ENCODE data around the gene GLIS1. TPM values are rescaled to one million over a fixed set of nuclear protein-coding genes. Genes with fewer than 3 reads are reported as not detected.

GLIS1 gene
- total and polyA plus RNA-seq, 3 experiments from 2014 or later: 0.18 TPM; not detected in 2

DNA sequence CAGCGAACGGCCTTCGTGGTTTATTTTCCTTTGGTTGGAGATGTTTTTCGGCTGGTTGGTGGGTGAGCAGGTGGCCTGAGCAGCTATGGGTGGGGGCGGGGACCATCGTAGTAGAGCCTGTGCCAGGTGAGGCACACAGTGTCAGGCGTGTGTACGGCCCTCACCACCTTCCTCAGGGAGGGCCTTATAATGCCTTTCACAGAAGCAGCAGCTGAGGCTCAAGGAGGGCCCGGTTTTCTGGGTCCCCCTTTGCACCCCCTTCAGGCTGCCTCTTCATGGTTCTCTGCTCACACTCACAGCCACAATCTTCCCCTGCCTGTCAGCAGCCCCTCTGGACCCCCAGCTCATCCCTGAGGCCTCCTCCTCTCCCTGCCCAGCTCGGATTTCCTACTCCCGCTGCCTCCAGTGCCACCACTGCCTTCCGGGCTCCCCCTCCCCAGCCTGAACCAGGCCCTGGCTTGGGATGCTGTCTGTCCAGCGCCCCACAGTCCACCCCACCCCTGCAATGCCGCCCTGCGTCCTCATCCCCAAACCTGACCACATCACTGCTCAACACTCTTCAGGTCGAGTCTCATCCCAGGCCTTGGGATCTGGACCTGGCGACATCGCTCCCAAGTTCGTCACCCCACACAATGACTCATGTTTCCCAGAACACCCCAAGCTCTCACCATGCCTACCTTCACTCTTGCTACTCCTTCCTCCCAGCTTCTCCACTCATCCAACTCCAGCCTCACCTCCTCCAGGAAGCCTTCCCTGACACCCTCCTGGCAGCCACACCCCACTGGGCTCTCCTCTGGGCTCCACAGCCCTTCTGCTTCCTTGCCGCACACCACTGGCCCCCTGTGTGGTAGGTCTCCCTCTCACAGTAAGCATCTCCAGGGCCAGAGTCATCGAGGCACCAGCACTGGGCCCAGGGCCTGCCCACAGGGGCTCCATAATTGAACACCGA lies 225.9 kb downstream of the GLIS1 start:
- Histone ChIP-seq H3K27ac (ENCODE audit: low read depth, low read length) (no peak overlapping the region), H3K4me1 (ENCODE audit: insufficient read depth, low read length) (no peaks in the 10 kb centered on the region), H3K36me3 (ENCODE audit: insufficient read depth, low read length) (no peaks in the 10 kb centered on the region), H3K9me3 (ENCODE audit: low read length) (no peaks in the 10 kb centered on the region), H3K27me3 (ENCODE audit: insufficient read depth, low read length, poor library complexity, severe bottlenecking) (no peaks in the 10 kb centered on the region), H3K4me3 (ENCODE audit: low read length) (no peak overlapping the region)
- peak overlapping the region in 1 of 8 donors; percentile 88 for H3K27ac Mint-ChIP-seq
- CTCF ChIA-PET: no interaction called here
- H3K4me3 Mint-ChIP-seq: no peak overlapping the region
- POLR2A ChIA-PET: interaction anchor here (0.6 kb wide), 1 partner anchor 138 kb away, joined by 3 read pairs; no protein-coding TSS in a partner anchor
- H3K27me3 Mint-ChIP-seq: no peaks in the 10 kb centered on the region
- H3K4me1 Mint-ChIP-seq: no peaks in the 10 kb centered on the region
- no peaks in the 10 kb centered on the region for H3K9me3 Mint-ChIP-seq
- no peaks in the 10 kb centered on the region for H3K36me3 Mint-ChIP-seq
- no peak for DNase-seq

DNA sequence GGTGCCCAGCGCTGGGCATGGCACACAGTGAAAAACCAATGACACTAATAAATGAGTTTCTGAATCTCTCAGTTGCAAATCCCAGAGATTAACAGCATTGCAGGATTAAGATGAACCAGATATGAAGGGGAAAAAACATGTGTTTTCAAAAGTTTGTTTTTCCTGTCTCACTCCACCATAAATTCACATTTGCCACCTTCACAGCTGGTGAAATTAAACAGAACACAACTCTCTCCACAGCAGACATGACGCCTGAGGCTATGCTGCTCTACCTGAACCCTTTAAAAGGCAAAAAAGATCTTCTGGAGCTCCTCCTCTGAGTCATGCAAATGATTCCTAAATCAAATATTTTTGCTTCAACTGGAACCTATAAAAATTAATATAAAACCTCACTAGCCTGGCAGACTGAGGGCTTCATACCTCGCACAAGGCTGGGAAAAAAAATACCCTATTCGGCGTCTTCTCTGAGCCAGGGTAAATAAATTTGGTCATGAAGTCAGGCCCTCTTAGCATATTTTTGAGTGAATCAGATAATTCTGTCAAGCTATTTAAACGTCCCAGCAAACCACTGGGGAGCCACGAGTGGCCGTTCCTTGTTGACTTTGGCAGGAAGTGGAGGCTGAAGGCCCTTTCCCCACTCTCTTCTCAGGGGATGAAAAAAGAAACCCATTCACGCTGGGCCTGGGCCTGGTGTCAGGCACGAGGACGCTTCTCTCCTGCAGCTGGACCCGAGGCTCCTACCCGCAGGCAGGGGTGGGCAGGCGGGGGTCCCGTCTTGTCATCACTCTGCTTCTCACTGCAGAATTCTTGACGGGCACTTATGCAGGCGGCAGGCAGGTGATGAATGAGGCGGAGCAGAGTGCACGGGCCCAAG lies 226.8 kb downstream of the GLIS1 start:
- Mint-ChIP-seq H3K9me3 (no peaks in the 10 kb centered on the region), H3K27me3 (no peaks in the 10 kb centered on the region), H3K27ac (peak overlapping the region in 1 of 8 donors; percentile 88), H3K4me1 (no peaks in the 10 kb centered on the region), H3K4me3 (no peak overlapping the region), H3K36me3 (no peaks in the 10 kb centered on the region)
- ChIA-PET POLR2A (no interaction called here), CTCF (no interaction called here)
- no peaks in the 10 kb centered on the region for H3K9me3 ChIP-seq (ENCODE audit: low read length)
- no peak overlapping the region for H3K27ac ChIP-seq (ENCODE audit: low read depth, low read length)
- no peaks in the 10 kb centered on the region for H3K27me3 ChIP-seq (ENCODE audit: insufficient read depth, low read length, poor library complexity, severe bottlenecking)
- no peak for DNase-seq
- no peak overlapping the region for H3K4me3 ChIP-seq (ENCODE audit: low read length)
- no peaks in the 10 kb centered on the region for H3K36me3 ChIP-seq (ENCODE audit: insufficient read depth, low read length)
- H3K4me1 ChIP-seq (ENCODE audit: insufficient read depth, low read length): no peaks in the 10 kb centered on the region

DNA sequence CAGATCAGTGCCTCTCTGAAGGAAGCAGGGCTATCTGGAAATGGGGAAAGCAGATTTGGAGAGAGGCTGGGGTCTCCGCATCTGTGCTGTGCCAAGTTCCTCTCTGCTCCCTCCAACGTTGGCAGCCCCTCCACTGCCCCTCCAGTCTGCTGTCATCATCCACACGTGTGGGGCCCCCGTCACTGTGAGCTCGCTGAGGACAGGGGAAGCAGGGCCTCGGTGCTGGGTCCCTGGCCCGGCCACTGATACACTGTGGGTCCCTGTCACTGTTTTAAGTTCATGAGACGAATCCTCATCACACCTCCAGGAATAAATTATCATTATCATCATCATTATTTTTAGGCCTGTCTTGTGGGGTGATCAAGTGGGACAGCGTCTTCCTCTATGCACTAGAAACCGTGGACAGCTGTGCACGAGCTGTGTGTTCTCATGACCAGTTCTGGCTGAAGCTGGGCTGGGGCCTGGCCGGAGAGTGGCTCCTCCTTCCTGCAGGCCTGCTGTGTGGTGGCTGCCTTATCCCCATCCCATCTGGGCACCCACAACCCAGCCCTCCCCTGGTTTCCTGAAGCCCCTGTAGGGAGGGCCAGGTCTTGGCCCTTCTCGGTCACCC lies 227.5 kb downstream of the GLIS1 start:
- Histone ChIP-seq H3K9me3 (ENCODE audit: low read length) (no peaks in the 10 kb centered on the region), H3K4me1 (ENCODE audit: insufficient read depth, low read length) (no peaks in the 10 kb centered on the region), H3K36me3 (ENCODE audit: insufficient read depth, low read length) (no peaks in the 10 kb centered on the region), H3K4me3 (ENCODE audit: low read length) (no peak overlapping the region), H3K27ac (ENCODE audit: low read depth, low read length) (no peak overlapping the region), H3K27me3 (ENCODE audit: insufficient read depth, low read length, poor library complexity, severe bottlenecking) (no peaks in the 10 kb centered on the region)
- no peak overlapping the region for H3K27ac Mint-ChIP-seq
- H3K9me3 Mint-ChIP-seq: no peaks in the 10 kb centered on the region
- H3K36me3 Mint-ChIP-seq: no peaks in the 10 kb centered on the region
- H3K4me1 Mint-ChIP-seq: no peaks in the 10 kb centered on the region
- DNase-seq: no peak
- H3K4me3 Mint-ChIP-seq: no peak overlapping the region
- H3K27me3 Mint-ChIP-seq: no peaks in the 10 kb centered on the region
- POLR2A ChIA-PET: interaction anchor here (0.7 kb wide), 1 partner anchor 31 kb away, joined by 3 read pairs; no protein-coding TSS in a partner anchor
- CTCF ChIA-PET: no interaction called here

DNA sequence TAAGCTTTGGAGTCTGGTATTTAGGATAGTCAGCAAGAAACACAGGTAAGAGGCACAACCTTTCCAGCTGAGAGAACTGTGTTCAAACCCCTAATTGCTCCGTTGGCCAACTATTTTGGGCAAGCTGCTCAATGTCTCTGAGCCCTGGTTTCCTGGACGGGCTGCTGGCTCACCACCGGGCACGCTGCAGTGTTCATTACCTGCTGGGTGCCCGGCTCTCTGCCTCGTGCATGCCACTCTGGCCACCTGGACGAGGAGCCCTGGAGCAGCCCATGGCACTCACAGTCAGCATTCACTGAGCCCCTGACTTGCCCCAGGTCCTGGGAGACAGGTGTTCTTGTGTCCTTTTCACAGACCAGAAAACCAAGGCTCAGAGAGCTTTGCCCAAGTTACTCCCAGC lies 228.7 kb downstream of the GLIS1 start:
- Histone ChIP-seq H3K27me3 (ENCODE audit: insufficient read depth, low read length, poor library complexity, severe bottlenecking) (no peaks in the 10 kb centered on the region), H3K4me3 (ENCODE audit: low read length) (no peak overlapping the region), H3K27ac (ENCODE audit: low read depth, low read length) (no peak overlapping the region), H3K4me1 (ENCODE audit: insufficient read depth, low read length) (no peaks in the 10 kb centered on the region), H3K36me3 (ENCODE audit: insufficient read depth, low read length) (no peaks in the 10 kb centered on the region), H3K9me3 (ENCODE audit: low read length) (no peaks in the 10 kb centered on the region)
- no peaks in the 10 kb centered on the region for H3K9me3 Mint-ChIP-seq
- H3K27ac Mint-ChIP-seq: no peak overlapping the region
- no peaks in the 10 kb centered on the region for H3K27me3 Mint-ChIP-seq
- H3K4me3 Mint-ChIP-seq: no peak overlapping the region
- no peaks in the 10 kb centered on the region for H3K4me1 Mint-ChIP-seq
- no peaks in the 10 kb centered on the region for H3K36me3 Mint-ChIP-seq
- ChIA-PET CTCF (interaction anchor here (1.0 kb wide), 1 partner anchor 25 kb away, joined by 4 read pairs; no protein-coding TSS in a partner anchor), POLR2A (no interaction called here)
- no peak for DNase-seq

DNA sequence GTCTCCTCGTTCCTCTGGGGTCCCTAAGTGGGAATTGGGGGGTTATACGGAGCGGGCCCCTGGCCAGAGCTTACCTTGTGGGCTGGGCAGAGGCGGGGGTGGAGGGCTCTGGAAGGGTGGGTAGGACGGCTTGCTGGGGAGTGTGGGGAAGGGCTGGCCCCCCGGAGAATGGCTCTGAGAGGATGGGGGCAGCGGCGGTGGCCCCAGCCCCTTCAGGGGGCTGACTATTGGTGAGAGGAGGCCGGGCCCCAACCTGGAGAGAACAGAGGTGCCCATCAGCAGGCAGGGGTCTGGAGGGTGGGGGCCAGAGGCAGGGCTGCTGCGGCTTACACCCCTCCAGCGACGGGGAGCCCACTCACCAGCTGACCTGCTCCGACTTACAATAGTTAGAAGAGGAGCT lies 229.2 kb downstream of the GLIS1 start:
- Mint-ChIP-seq H3K36me3 (no peaks in the 10 kb centered on the region), H3K27me3 (no peaks in the 10 kb centered on the region), H3K4me1 (no peaks in the 10 kb centered on the region), H3K4me3 (no peak overlapping the region), H3K27ac (no peak overlapping the region), H3K9me3 (no peaks in the 10 kb centered on the region)
- no peak for DNase-seq
- Histone ChIP-seq H3K27me3 (ENCODE audit: insufficient read depth, low read length, poor library complexity, severe bottlenecking) (no peaks in the 10 kb centered on the region), H3K9me3 (ENCODE audit: low read length) (no peaks in the 10 kb centered on the region), H3K27ac (ENCODE audit: low read depth, low read length) (no peak overlapping the region), H3K4me1 (ENCODE audit: insufficient read depth, low read length) (no peaks in the 10 kb centered on the region), H3K36me3 (ENCODE audit: insufficient read depth, low read length) (no peaks in the 10 kb centered on the region), H3K4me3 (ENCODE audit: low read length) (no peak overlapping the region)
- CTCF ChIA-PET: interaction anchor here (1.0 kb wide), 1 partner anchor 24 kb away, joined by 4 read pairs; no protein-coding TSS in a partner anchor
- POLR2A ChIA-PET: no interaction called here

DNA sequence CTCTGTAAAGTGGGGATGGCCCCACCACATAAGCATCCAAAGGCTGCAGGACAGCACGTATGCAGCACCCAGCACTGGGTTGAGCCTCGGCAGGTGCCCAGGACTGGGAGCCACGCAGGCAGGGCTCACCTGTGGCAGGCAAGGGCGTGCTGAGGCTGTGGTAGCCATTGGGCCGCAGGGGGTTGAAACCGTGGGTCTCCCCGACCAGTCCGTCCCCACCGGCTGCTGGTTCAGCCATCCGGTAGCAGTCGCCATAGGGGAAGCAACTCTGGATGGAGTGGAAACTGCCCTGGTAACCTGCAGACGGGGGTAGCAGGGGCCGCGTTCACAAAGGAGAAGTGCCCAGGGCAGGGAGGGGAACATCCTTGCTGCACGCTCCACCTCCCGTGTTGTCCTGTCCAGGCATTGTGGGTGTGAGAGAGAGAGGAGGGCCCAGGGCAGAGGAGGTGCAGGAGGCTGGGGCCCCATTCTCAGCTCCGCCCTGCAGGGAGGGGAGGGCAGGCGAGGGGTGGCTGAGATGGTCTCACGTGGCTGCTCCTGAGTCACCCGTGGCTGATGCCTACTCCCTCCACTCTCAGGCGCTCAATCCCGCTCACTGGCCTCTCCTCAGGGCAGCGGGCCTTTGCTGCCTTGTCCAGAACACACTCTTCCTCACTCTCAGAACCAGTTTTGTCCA lies 229.8 kb downstream of the GLIS1 start:
- ChIA-PET CTCF (interaction anchor here (1.0 kb wide), 1 partner anchor 23 kb away, joined by 4 read pairs; no protein-coding TSS in a partner anchor), POLR2A (no interaction called here)
- no peak overlapping the region for H3K27ac Mint-ChIP-seq
- no peaks in the 10 kb centered on the region for H3K4me1 Mint-ChIP-seq
- Histone ChIP-seq H3K4me3 (ENCODE audit: low read length) (no peak overlapping the region), H3K4me1 (ENCODE audit: insufficient read depth, low read length) (no peaks in the 10 kb centered on the region), H3K27me3 (ENCODE audit: insufficient read depth, low read length, poor library complexity, severe bottlenecking) (no peaks in the 10 kb centered on the region), H3K27ac (ENCODE audit: low read depth, low read length) (no peak overlapping the region), H3K36me3 (ENCODE audit: insufficient read depth, low read length) (no peaks in the 10 kb centered on the region), H3K9me3 (ENCODE audit: low read length) (no peaks in the 10 kb centered on the region)
- H3K36me3 Mint-ChIP-seq: no peaks in the 10 kb centered on the region
- peak overlapping the region in 1 of 7 donors; percentile 54 for H3K4me3 Mint-ChIP-seq
- no peaks in the 10 kb centered on the region for H3K9me3 Mint-ChIP-seq
- DNase-seq: no peak
- peaks cover 0 to 2% of the 10 kb centered on the region in 2 donors for H3K27me3 Mint-ChIP-seq

DNA sequence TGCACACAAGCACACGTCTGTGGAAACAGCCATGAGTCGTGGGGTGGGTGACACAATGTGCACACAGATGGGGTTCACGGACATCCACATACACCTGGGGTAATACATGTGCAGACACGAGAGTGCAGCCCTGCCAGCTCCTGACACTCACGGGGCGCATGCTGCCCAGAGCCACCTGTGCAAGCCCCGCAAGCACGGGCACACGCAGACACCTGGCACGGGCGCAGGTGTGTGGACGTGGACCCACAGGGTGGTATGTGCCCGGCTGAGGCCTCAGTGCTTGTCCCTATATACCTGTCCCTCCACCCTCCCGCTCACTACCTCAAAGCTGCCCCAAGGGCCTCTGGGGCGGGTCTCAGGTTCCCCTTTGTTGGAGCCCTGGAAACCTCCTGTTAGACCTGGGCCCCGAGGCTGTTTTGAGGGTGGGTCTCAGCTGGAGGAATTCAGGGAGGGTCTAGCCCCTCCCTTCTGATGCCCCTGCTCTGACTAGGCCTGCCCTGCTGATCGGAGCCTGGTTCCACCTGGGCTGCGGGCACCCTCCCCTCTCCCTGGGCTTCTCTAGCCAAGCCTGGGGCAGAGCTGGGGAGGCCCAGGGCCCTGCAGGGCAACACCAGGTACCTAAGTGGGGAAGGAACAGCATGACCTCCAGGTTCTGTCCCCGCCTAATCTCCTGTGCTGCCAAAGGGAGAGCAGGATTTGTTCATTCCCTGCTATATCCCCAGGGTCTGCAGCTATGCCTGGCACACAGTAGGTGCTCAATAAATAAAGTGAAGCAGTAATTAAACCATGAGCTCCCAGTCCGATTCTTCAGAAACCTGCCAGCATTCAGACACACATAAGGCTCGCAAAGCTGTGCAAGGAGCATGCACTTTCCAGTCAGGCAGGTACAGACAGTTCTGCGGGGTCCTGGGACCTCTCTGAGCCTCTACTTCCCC lies 230.6 kb downstream of the GLIS1 start:
- Mint-ChIP-seq H3K4me1 (no peaks in the 10 kb centered on the region), H3K27ac (peak overlapping the region in 1 of 8 donors; percentile 43), H3K9me3 (no peaks in the 10 kb centered on the region), H3K4me3 (no peak overlapping the region), H3K27me3 (peaks cover 0 to 2% of the 10 kb centered on the region in 2 donors), H3K36me3 (no peaks in the 10 kb centered on the region)
- no peak overlapping the region for H3K27ac ChIP-seq (ENCODE audit: low read depth, low read length)
- no peaks in the 10 kb centered on the region for H3K27me3 ChIP-seq (ENCODE audit: insufficient read depth, low read length, poor library complexity, severe bottlenecking)
- ChIA-PET CTCF (no interaction called here), POLR2A (no interaction called here)
- H3K9me3 ChIP-seq (ENCODE audit: low read length): no peaks in the 10 kb centered on the region
- DNase-seq: no peak
- no peak overlapping the region for H3K4me3 ChIP-seq (ENCODE audit: low read length)
- H3K4me1 ChIP-seq (ENCODE audit: insufficient read depth, low read length): no peaks in the 10 kb centered on the region
- H3K36me3 ChIP-seq (ENCODE audit: insufficient read depth, low read length): no peaks in the 10 kb centered on the region
